Endothelial cell of umbilical vein (primary cell): ENCODE data around the gene FRMD4A. TPM values are rescaled to one million over a fixed set of nuclear protein-coding genes. Genes with fewer than 3 reads are reported as not detected.

Source experiments
- BruUV-seq: library from RNA; stranded (reverse); fragments of 400-500 nt; replicated peaks from 2 replicates; lab custom pipeline; 2021; lab: Mats Ljungman, UMichigan
- CTCF ChIA-PET: fragments of 300-600, 350-600 bp; sonication (Branson Sonifier 250); formaldehyde crosslinking; loops from one replicate; lab custom pipeline; 2021; ENCODE audit warnings: antibody characterized with exemption, inconsistent platforms; lab: Charles Lee
- POLR2A ChIA-PET: fragments of 300-600, 350-600 bp; sonication (Branson Sonifier 250); formaldehyde crosslinking; loops from one replicate; lab custom pipeline; 2021; ENCODE audit warnings: antibody characterized with exemption, inconsistent platforms; lab: Charles Lee
- DNase-seq: peaks from one replicate; pipeline ENCODE4 v3.0.0-alpha.2; 2011; ENCODE audit warnings: low read depth, low spot score
- FAIRE-seq: peaks from 2 replicates; lab custom pipeline; 2011; peaks lifted over from hg19 to GRCh38; lab: Jason Lieb, UNC
- H2AFZ ChIP-seq: 2 replicates; pipeline ENCODE4 v1.6.0; 2012; ENCODE audit warnings: low read depth, low read length, control low read depth, inconsistent platforms
- H3K27ac ChIP-seq: 2 replicates; pipeline ENCODE4 v1.5.1; 2011; ENCODE audit warnings: low read depth, mild to moderate bottlenecking, control low read depth, low read length, moderate library complexity; ENCODE audit not compliant: insufficient read depth
- H3K27me3 ChIP-seq, 2 experiments: 2 replicates each; pipeline versions ENCODE4 v1.6.0 to v1.6.1; 2011; ENCODE audit warnings: low read length in 2 of 2, mixed read lengths in 1 of 2; ENCODE audit not compliant: control insufficient read depth in 2 of 2, insufficient read depth in 2 of 2
- H3K36me3 ChIP-seq, 2 experiments: 2 replicates in 1 of 2; 3 replicates in 1 of 2; pipeline ENCODE4 v1.5.1; 2011; ENCODE audit warnings: low read length in 2 of 2, mild to moderate bottlenecking in 1 of 2, moderate library complexity in 1 of 2; ENCODE audit not compliant: control insufficient read depth in 2 of 2, insufficient read depth in 2 of 2; ENCODE audit errors: extremely low read depth in 1 of 2
- H3K4me1 ChIP-seq: 3 replicates; pipeline ENCODE4 v1.5.1; 2011; ENCODE audit warnings: mild to moderate bottlenecking, low read length; ENCODE audit not compliant: control insufficient read depth, insufficient read depth; ENCODE audit errors: extremely low read depth
- H3K4me2 ChIP-seq: 2 replicates; pipeline ENCODE4 v1.6.1; 2011; ENCODE audit warnings: low read length, control low read depth, mixed read lengths; ENCODE audit not compliant: insufficient read depth
- H3K4me3 ChIP-seq, 3 experiments: fragments of 200-600 bp in 1 of 3; sonication (generic), shearing (Covaris generic) in 1 of 3; replicated peaks in 1 of 3; 2 replicates each; pipeline ENCODE4 v1.5.1; 2011 to 2016; ENCODE audit warnings: control low read depth in 3 of 3, low read length in 3 of 3, mild to moderate bottlenecking in 2 of 3, inconsistent platforms in 1 of 3, low read depth in 1 of 3, moderate library complexity in 1 of 3; ENCODE audit not compliant: insufficient read depth in 1 of 3
- H3K79me2 ChIP-seq: 2 replicates; pipeline ENCODE4 v1.6.0; 2012; ENCODE audit warnings: low read length, inconsistent platforms; ENCODE audit not compliant: control insufficient read depth, insufficient read depth
- H3K9ac ChIP-seq: replicated peaks from 2 replicates; pipeline ENCODE3; 2011; ENCODE audit warnings: low read length, control low read depth; ENCODE audit not compliant: insufficient read depth; ENCODE audit errors: extremely low read depth
- H3K9me1 ChIP-seq: replicated peaks from 3 replicates; pipeline ENCODE4 v1.6.0; 2011; ENCODE audit warnings: mild to moderate bottlenecking, low read length; ENCODE audit not compliant: control insufficient read depth, insufficient read depth; ENCODE audit errors: extremely low read depth
- H3K9me3 ChIP-seq: replicated peaks from 2 replicates; pipeline ENCODE4 v1.5.1; 2012; ENCODE audit warnings: low read length, inconsistent platforms; ENCODE audit not compliant: control insufficient read depth, insufficient read depth
- H4K20me1 ChIP-seq: replicated peaks from 2 replicates; pipeline ENCODE3; 2011; ENCODE audit warnings: mild to moderate bottlenecking, low read length; ENCODE audit not compliant: control insufficient read depth, insufficient read depth; ENCODE audit errors: extremely low read depth
- CTCF ChIP-seq, 2 donors: IDR thresholded peaks; 1 replicate in 1 of 2; 2 replicates in 1 of 2; pipeline ENCODE4 v1.5.1; 2011; ENCODE audit warnings: low read length in 2 of 2, mild to moderate bottlenecking in 2 of 2, moderate library complexity in 2 of 2, control low read depth in 1 of 2, inconsistent platforms in 1 of 2, low read depth in 1 of 2; ENCODE audit not compliant: insufficient read depth in 1 of 2; ENCODE audit errors: extremely low read depth in 1 of 2
- EZH2 ChIP-seq: IDR thresholded peaks from 2 replicates; pipeline ENCODE4 v1.6.1; 2012; ENCODE audit warnings: borderline replicate concordance, low read depth, mild to moderate bottlenecking, moderate library complexity, low read length, inconsistent platforms; ENCODE audit not compliant: severe bottlenecking
- FOS ChIP-seq: IDR thresholded peaks from 2 replicates; pipeline ENCODE4 v1.6.1; 2011; ENCODE audit warnings: mild to moderate bottlenecking, low read length, moderate library complexity, borderline replicate concordance; ENCODE audit not compliant: insufficient read depth
- GATA2 ChIP-seq: IDR thresholded peaks from 2 replicates; pipeline ENCODE4 v1.7.0; 2011; ENCODE audit warnings: low read depth, mild to moderate bottlenecking, moderate library complexity, mixed read lengths, low read length; ENCODE audit not compliant: insufficient read length, insufficient read depth
- JUN ChIP-seq: IDR thresholded peaks from 2 replicates; pipeline ENCODE4 v1.6.1; 2011; ENCODE audit warnings: borderline replicate concordance, low read depth; ENCODE audit not compliant: insufficient read length, insufficient read depth
- MAX ChIP-seq: IDR thresholded peaks from 2 replicates; pipeline ENCODE4 v1.6.1; 2011; ENCODE audit not compliant: insufficient read depth, insufficient read length
- MYC ChIP-seq: IDR thresholded peaks from one replicate; pipeline ENCODE4 v1.6.1; 2011; ENCODE audit warnings: mild to moderate bottlenecking, low read depth, low read length
- POLR2A ChIP-seq: IDR thresholded peaks from 2 replicates; pipeline ENCODE4 v1.6.1; 2012; ENCODE audit warnings: low read depth, mild to moderate bottlenecking, control low read depth, low read length
- POLR2AphosphoS5 ChIP-seq: IDR thresholded peaks from 2 replicates; pipeline ENCODE4 v1.6.1; 2012; ENCODE audit warnings: low read depth, mild to moderate bottlenecking, control low read depth, low read length, moderate library complexity; ENCODE audit not compliant: insufficient read depth
- dilution Hi-C: fragments of 300-500 bp; cut with MboI; formaldehyde crosslinking; loops from one replicate; pipeline ENCODE4 v1.15.0; 2019; ENCODE audit warnings: low sequenced_read_pairs; ENCODE audit not compliant: extremely low pct_ligation_motif_present
- intact Hi-C: fragments of 100-400 bp; cut with micrococcal nuclease; formaldehyde crosslinking; loops from one replicate; pipeline ENCODE4 v1.10.0; 2022
- polyA plus RNA-seq, 4 experiments: library from polyadenylated mRNA; depleted of rRNA in 3 of 4; stranded (reverse) in 3 of 4; unstranded in 1 of 4; fragments of >200 nt; gene quantifications; 2 replicates each; pipeline versions ENCODE4 v1.2.1 to v1.2.3, GENCODE V29; 2011 to 2012; ENCODE audit warnings: missing spikeins in 1 of 4
- total RNA-seq: library from RNA; stranded (reverse); gene quantifications from 2 replicates; pipeline ENCODE4 v1.2.3, GENCODE V29; 2021

Gene FRMD4A
- total and polyA plus RNA-seq, 2 donors (not counting 3 experiments of a cell fraction or from before 2014, with no cell fraction given) = 123 to 148 TPM

- H3K9me3 ChIP-seq = no peaks in the 10 kb centered on the region
- FAIRE-seq (no peak), DNase-seq (no peak)
- CTCF ChIA-PET = interaction anchor here (0.9 to 1.3 kb wide), 2 partner anchors 12 to 263 kb away, joined by 3 read pairs; no protein-coding TSS in a partner anchor
- H3K9me1 ChIP-seq = no peaks in the 10 kb centered on the region
- no peaks in the 10 kb centered on the region for H3K36me3 ChIP-seq
- H3K4me1 ChIP-seq = no peaks in the 10 kb centered on the region
- peaks cover 31 to 35% of the 10 kb centered on the region in 2 experiments for H3K27me3 ChIP-seq
- TF ChIP-seq MYC = no peak
- intact Hi-C loops (no loop called here), dilution Hi-C loops (no loop called here)
- H2AFZ ChIP-seq = no peak overlapping the region
- H3K4me2 ChIP-seq = no peak overlapping the region
- no peak overlapping the region for H3K4me3 ChIP-seq
- H3K27ac ChIP-seq = no peak overlapping the region
- BruUV-seq = no TSS peak
- POLR2A ChIA-PET = no interaction called here
- no peaks in the 10 kb centered on the region for H3K79me2 ChIP-seq
- H3K9ac ChIP-seq = no peak overlapping the region
- no peaks in the 10 kb centered on the region for H4K20me1 ChIP-seq
These were observed 184.7 kb downstream of the FRMD4A start for GRCh38 chr10:14146025-14146424.

GRCh38 chr10:14144451-14144850 lies 186.3 kb downstream of the FRMD4A start:
- CTCF ChIA-PET = interaction anchor here (1.5 kb wide), 1 partner anchor 52 kb away, joined by 4 read pairs; no protein-coding TSS in a partner anchor
- no peak for FAIRE-seq
- no TSS peak for BruUV-seq

More at GRCh38 chr10:14144451-14144850, 186.3 kb downstream of the FRMD4A start:
- no peak overlapping the region for H3K9ac ChIP-seq
- H3K9me1 ChIP-seq = no peaks in the 10 kb centered on the region
- no peak overlapping the region for H3K4me3 ChIP-seq
- dilution Hi-C loops (no loop called here), intact Hi-C loops (no loop called here)
- no peaks in the 10 kb centered on the region for H3K36me3 ChIP-seq
- no peak overlapping the region for H2AFZ ChIP-seq
- no peaks in the 10 kb centered on the region for H3K4me1 ChIP-seq
- H4K20me1 ChIP-seq = no peaks in the 10 kb centered on the region
- no peak for DNase-seq
- no peak for TF ChIP-seq MAX
- TF ChIP-seq GATA2 = no peak
- no peak for TF ChIP-seq CTCF (IDR thresholded peaks at IDR 0.05; ENCODE audit: extremely low read depth in 1 of 2, insufficient read depth in 1 of 2, low read depth in 1 of 2, low read length in 2 of 2)
- TF ChIP-seq POLR2A = no peak
- TF ChIP-seq FOS = no peak
- TF ChIP-seq MYC = no peak
- TF ChIP-seq JUN = no peak
- TF ChIP-seq EZH2 = no peak
- TF ChIP-seq POLR2AphosphoS5 = no peak
- H3K4me2 ChIP-seq = no peak overlapping the region
- H3K27me3 ChIP-seq = peaks cover 25 to 31% of the 10 kb centered on the region in 2 experiments
- no peak overlapping the region for H3K27ac ChIP-seq
- POLR2A ChIA-PET = no interaction called here
- no peaks in the 10 kb centered on the region for H3K9me3 ChIP-seq
- H3K79me2 ChIP-seq = no peaks in the 10 kb centered on the region
